Measurements from ENCODE around the gene LONRF2. TPM values are rescaled to one million over a fixed set of nuclear protein-coding genes. Genes with fewer than 3 reads are reported as not detected.

LONRF2 gene
- total RNA-seq, 5 donors from 2014 or later (not counting 1 experiment from before 2014, with no cell fraction given) = 0.19 to 0.30 (median 0.29) TPM; not detected in 1

GRCh38 chr2:100278501-100278900, 43.8 kb downstream of the LONRF2 start:
- no peak overlapping the region for H3K27ac ChIP-seq (ENCODE audit: low read length)
- no peaks in the 10 kb centered on the region for H3K9me3 Mint-ChIP-seq
- H3K27ac Mint-ChIP-seq = no peak overlapping the region
- H3K4me3 Mint-ChIP-seq = no peak overlapping the region
- no peaks in the 10 kb centered on the region for H3K4me1 ChIP-seq (ENCODE audit: control insufficient read depth in 1 of 2, extremely low read depth in 1 of 2, insufficient read depth in 2 of 2, low read length in 2 of 2)
- no peak for ATAC-seq (replicated peaks in 1 of 4)
- 86% methylated on average over 12 of the region's 12 CpGs for whole genome bisulfite sequencing (ENCODE audit: insufficient coverage)
- no peaks in the 10 kb centered on the region for H3K9me3 ChIP-seq
- ChIA-PET CTCF (no interaction called here), POLR2A (no interaction called here)
- H3K36me3 ChIP-seq (ENCODE audit: control insufficient read depth in 2 of 2, extremely low read depth in 1 of 2, insufficient read depth in 1 of 2, low read length in 1 of 2) = no peaks in the 10 kb centered on the region
- peaks cover 0 to 4% (median 0%) of the 10 kb centered on the region in 3 donors for H3K4me1 Mint-ChIP-seq
- no peak overlapping the region for H3K4me3 ChIP-seq (ENCODE audit: control insufficient read depth in 1 of 2, extremely low read depth in 1 of 2, low read length in 1 of 2)
- H3K36me3 Mint-ChIP-seq = no peaks in the 10 kb centered on the region
- peaks cover 9 to 38% of the 10 kb centered on the region in 2 donors for H3K27me3 Mint-ChIP-seq
- H3K27me3 ChIP-seq (replicated peaks in 1 of 2; ENCODE audit: control insufficient read depth in 2 of 2, extremely low read depth in 1 of 2, insufficient read depth in 2 of 2, low read length in 1 of 2) = peaks cover 0 to 11% of the 10 kb centered on the region in 2 experiments
- no peak for DNase-seq

DNA sequence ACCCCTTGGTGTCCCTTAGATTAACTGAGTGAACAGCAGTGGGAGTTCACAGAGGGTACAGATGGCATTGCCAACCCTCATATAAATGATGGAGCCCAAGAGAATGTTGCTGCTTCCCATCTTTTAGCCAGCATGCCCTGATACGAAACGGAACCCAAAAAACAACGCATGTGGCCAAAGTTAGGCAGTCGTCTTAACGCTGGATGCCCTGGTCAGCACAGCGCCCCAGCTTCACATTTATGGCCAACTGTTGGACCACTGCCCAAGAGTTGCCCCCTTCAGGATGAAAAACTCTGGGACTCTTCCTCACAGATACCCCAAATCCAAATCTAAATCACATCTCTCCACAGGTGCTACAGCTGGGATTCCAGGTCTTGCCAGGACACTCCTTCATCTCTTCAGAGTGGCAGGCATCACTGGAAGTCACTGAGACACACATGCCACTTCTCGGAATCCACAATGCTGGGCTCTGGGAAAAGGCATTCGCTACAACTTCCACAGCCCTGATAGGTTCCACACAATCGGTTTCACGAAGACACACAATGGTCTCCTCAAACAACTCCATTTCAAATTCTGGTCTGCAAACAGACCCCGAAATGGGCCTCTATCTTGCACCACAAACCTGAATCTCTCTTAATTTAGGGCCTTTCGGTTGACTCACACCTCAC, 44.6 kb downstream of the LONRF2 start:
- ATAC-seq (replicated peaks in 1 of 4) (no peak), DNase-seq (no peak)
- Histone ChIP-seq H3K4me1 (ENCODE audit: control insufficient read depth in 1 of 2, extremely low read depth in 1 of 2, insufficient read depth in 2 of 2, low read length in 2 of 2) (no peaks in the 10 kb centered on the region), H3K27me3 (replicated peaks in 1 of 2; ENCODE audit: control insufficient read depth in 2 of 2, extremely low read depth in 1 of 2, insufficient read depth in 2 of 2, low read length in 1 of 2) (peaks cover 0 to 11% of the 10 kb centered on the region in 2 experiments), H3K27ac (ENCODE audit: low read length) (no peak overlapping the region), H3K4me3 (ENCODE audit: control insufficient read depth in 1 of 2, extremely low read depth in 1 of 2, low read length in 1 of 2) (no peak overlapping the region), H3K36me3 (ENCODE audit: control insufficient read depth in 2 of 2, extremely low read depth in 1 of 2, insufficient read depth in 1 of 2, low read length in 1 of 2) (no peaks in the 10 kb centered on the region), H3K9me3 (no peaks in the 10 kb centered on the region)
- ChIA-PET CTCF (interaction anchor here in 1 of 2 donors (1.1 kb wide), 1 partner anchor 16 kb away, joined by 3 read pairs; no protein-coding TSS in a partner anchor), POLR2A (no interaction called here)
- no peak overlapping the region for H3K4me3 Mint-ChIP-seq
- no peaks in the 10 kb centered on the region for H3K36me3 Mint-ChIP-seq
- H3K4me1 Mint-ChIP-seq = peaks cover 0 to 4% (median 0%) of the 10 kb centered on the region in 3 donors
- peaks cover 9 to 38% of the 10 kb centered on the region in 2 donors for H3K27me3 Mint-ChIP-seq
- no peaks in the 10 kb centered on the region for H3K9me3 Mint-ChIP-seq
- 93% methylated on average over 11 of the region's 12 CpGs for WGBS (ENCODE audit: insufficient coverage)
- H3K27ac Mint-ChIP-seq = no peak overlapping the region

- Mint-ChIP-seq H3K9me3 (no peaks in the 10 kb centered on the region), H3K4me3 (no peak overlapping the region), H3K4me1 (peaks cover 0 to 4% (median 0%) of the 10 kb centered on the region in 3 donors), H3K36me3 (no peaks in the 10 kb centered on the region), H3K27ac (no peak overlapping the region), H3K27me3 (peaks cover 6 to 38% of the 10 kb centered on the region in 2 donors)
- H3K4me1 ChIP-seq (ENCODE audit: control insufficient read depth in 1 of 2, extremely low read depth in 1 of 2, insufficient read depth in 2 of 2, low read length in 2 of 2) = no peaks in the 10 kb centered on the region
- no peak overlapping the region for H3K4me3 ChIP-seq (ENCODE audit: control insufficient read depth in 1 of 2, extremely low read depth in 1 of 2, low read length in 1 of 2)
- no peak for ATAC-seq (replicated peaks in 1 of 4)
- WGBS (ENCODE audit: insufficient coverage) = 83% methylated on average over 4 of the region's 4 CpGs
- H3K27me3 ChIP-seq (replicated peaks in 1 of 2; ENCODE audit: control insufficient read depth in 2 of 2, extremely low read depth in 1 of 2, insufficient read depth in 2 of 2, low read length in 1 of 2) = peaks cover 0 to 11% of the 10 kb centered on the region in 2 experiments
- H3K36me3 ChIP-seq (ENCODE audit: control insufficient read depth in 2 of 2, extremely low read depth in 1 of 2, insufficient read depth in 1 of 2, low read length in 1 of 2) = no peaks in the 10 kb centered on the region
- CTCF ChIA-PET = interaction anchor here in 1 of 2 donors (1.1 kb wide), 1 partner anchor 15 kb away, joined by 3 read pairs; no protein-coding TSS in a partner anchor
- DNase-seq = no peak
- no peak overlapping the region for H3K27ac ChIP-seq (ENCODE audit: low read length)
- POLR2A ChIA-PET = no interaction called here
- no peaks in the 10 kb centered on the region for H3K9me3 ChIP-seq
Measured at GRCh38 chr2:100276716-100277115, 45.6 kb downstream of the LONRF2 start.

DNA sequence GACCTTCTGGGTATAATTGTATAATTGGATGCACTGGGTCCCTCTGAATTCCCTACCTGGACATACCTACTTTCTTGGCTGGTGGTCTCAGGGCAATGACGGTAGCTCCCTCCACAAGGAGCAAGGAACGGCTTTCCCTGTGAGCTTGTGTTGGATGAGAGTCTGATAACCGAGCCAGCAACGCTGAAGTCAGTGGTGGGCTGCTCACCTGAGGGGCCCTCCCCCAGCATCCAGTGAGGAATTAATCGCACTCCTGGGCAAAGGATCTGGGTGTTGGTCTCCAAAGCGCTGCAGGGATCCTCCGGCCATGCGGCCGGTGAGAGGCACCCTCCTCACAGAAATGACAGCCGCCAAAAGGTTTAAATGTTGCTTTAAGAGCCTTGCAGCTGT, 47.1 kb downstream of the LONRF2 start:
- no peaks in the 10 kb centered on the region for H3K36me3 Mint-ChIP-seq
- ChIA-PET CTCF (no interaction called here), POLR2A (no interaction called here)
- peaks cover 0 to 4% (median 0%) of the 10 kb centered on the region in 3 donors for H3K4me1 Mint-ChIP-seq
- H3K9me3 Mint-ChIP-seq = peaks cover 0 to 4% (median 0%) of the 10 kb centered on the region in 3 donors
- no peak overlapping the region for H3K4me3 ChIP-seq (ENCODE audit: control insufficient read depth in 1 of 2, extremely low read depth in 1 of 2, low read length in 1 of 2)
- H3K4me3 Mint-ChIP-seq = no peak overlapping the region
- H3K27me3 ChIP-seq (replicated peaks in 1 of 2; ENCODE audit: control insufficient read depth in 2 of 2, extremely low read depth in 1 of 2, insufficient read depth in 2 of 2, low read length in 1 of 2) = peaks cover 0 to 14% of the 10 kb centered on the region in 2 experiments
- H3K36me3 ChIP-seq (ENCODE audit: control insufficient read depth in 2 of 2, extremely low read depth in 1 of 2, insufficient read depth in 1 of 2, low read length in 1 of 2) = no peaks in the 10 kb centered on the region
- 73% methylated on average over 6 of the region's 10 CpGs for WGBS (ENCODE audit: insufficient coverage)
- no peak overlapping the region for H3K27ac Mint-ChIP-seq
- no peak for DNase-seq
- no peaks in the 10 kb centered on the region for H3K4me1 ChIP-seq (ENCODE audit: control insufficient read depth in 1 of 2, extremely low read depth in 1 of 2, insufficient read depth in 2 of 2, low read length in 2 of 2)
- H3K27me3 Mint-ChIP-seq = peaks cover 6 to 35% of the 10 kb centered on the region in 2 donors
- no peaks in the 10 kb centered on the region for H3K9me3 ChIP-seq
- H3K27ac ChIP-seq (ENCODE audit: low read length) = no peak overlapping the region
- ATAC-seq (replicated peaks in 1 of 4) = no peak

DNA sequence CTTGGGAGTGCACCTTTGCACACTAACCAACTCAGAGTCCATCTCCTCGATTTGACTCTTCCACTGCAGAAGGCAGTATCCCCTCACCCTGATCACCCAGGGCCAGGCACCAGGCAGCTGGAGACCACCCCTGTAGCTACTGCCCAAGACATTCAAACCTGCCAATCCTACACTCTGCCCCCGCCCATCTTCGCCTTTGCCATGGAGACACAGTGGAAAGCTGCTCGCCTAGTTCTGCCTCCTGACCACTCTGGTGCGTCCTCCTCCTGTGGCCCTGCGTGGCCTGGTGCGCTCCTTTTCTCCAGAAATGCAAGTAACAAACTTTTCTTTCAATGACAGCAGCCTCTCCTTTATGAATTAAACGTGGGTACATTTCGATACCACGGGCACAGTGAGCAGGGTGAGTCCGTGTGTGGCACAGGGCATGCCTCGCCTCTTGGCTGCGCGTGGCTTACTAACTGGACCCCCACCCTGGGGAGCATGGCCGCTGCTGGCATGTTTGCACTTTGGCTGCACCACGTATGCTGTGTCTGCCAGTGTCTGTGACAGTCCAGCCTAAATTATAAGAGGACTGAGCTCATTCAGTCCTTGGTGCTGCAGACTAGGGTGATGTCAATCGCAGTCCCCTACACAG, 47.6 kb downstream of the LONRF2 start:
- ChIA-PET CTCF (interaction anchor here in 1 of 2 donors (0.5 kb wide), 1 partner anchor 15 kb away, joined by 9 read pairs; no protein-coding TSS in a partner anchor), POLR2A (no interaction called here)
- Mint-ChIP-seq H3K27me3 (peaks cover 6 to 30% of the 10 kb centered on the region in 2 donors), H3K36me3 (no peaks in the 10 kb centered on the region), H3K9me3 (peaks cover 0 to 4% (median 0%) of the 10 kb centered on the region in 3 donors), H3K4me3 (no peak overlapping the region), H3K4me1 (peaks cover 0 to 4% (median 0%) of the 10 kb centered on the region in 3 donors), H3K27ac (no peak overlapping the region)
- ATAC-seq (replicated peaks in 1 of 4) = no peak
- Histone ChIP-seq H3K9me3 (no peaks in the 10 kb centered on the region), H3K27ac (ENCODE audit: low read length) (no peak overlapping the region), H3K4me1 (ENCODE audit: control insufficient read depth in 1 of 2, extremely low read depth in 1 of 2, insufficient read depth in 2 of 2, low read length in 2 of 2) (no peaks in the 10 kb centered on the region), H3K4me3 (ENCODE audit: control insufficient read depth in 1 of 2, extremely low read depth in 1 of 2, low read length in 1 of 2) (no peak overlapping the region), H3K27me3 (replicated peaks in 1 of 2; ENCODE audit: control insufficient read depth in 2 of 2, extremely low read depth in 1 of 2, insufficient read depth in 2 of 2, low read length in 1 of 2) (peaks cover 0 to 14% of the 10 kb centered on the region in 2 experiments), H3K36me3 (ENCODE audit: control insufficient read depth in 2 of 2, extremely low read depth in 1 of 2, insufficient read depth in 1 of 2, low read length in 1 of 2) (no peaks in the 10 kb centered on the region)
- DNase-seq = no peak
- 92% methylated on average over 14 of the region's 17 CpGs for WGBS (ENCODE audit: insufficient coverage)

- WGBS (ENCODE audit: insufficient coverage) = 45% methylated on average over 4 of the region's 6 CpGs
- Mint-ChIP-seq H3K4me1 (peaks cover 0 to 4% (median 0%) of the 10 kb centered on the region in 3 donors), H3K36me3 (no peaks in the 10 kb centered on the region), H3K27ac (no peak overlapping the region), H3K9me3 (peaks cover 0 to 4% (median 0%) of the 10 kb centered on the region in 3 donors), H3K27me3 (peaks cover 3 to 25% of the 10 kb centered on the region in 2 donors), H3K4me3 (no peak overlapping the region)
- no peak overlapping the region for H3K27ac ChIP-seq (ENCODE audit: low read length)
- peaks cover 0 to 11% of the 10 kb centered on the region in 2 experiments for H3K27me3 ChIP-seq (replicated peaks in 1 of 2; ENCODE audit: control insufficient read depth in 2 of 2, extremely low read depth in 1 of 2, insufficient read depth in 2 of 2, low read length in 1 of 2)
- ChIA-PET POLR2A (no interaction called here), CTCF (no interaction called here)
- ATAC-seq (replicated peaks in 1 of 4) (peak in 2 of 4 experiments; percentile 26 to 35), DNase-seq (no peak)
- no peaks in the 10 kb centered on the region for H3K9me3 ChIP-seq
- H3K4me1 ChIP-seq (ENCODE audit: control insufficient read depth in 1 of 2, extremely low read depth in 1 of 2, insufficient read depth in 2 of 2, low read length in 2 of 2) = no peaks in the 10 kb centered on the region
- H3K4me3 ChIP-seq (ENCODE audit: control insufficient read depth in 1 of 2, extremely low read depth in 1 of 2, low read length in 1 of 2) = no peak overlapping the region
- H3K36me3 ChIP-seq (ENCODE audit: control insufficient read depth in 2 of 2, extremely low read depth in 1 of 2, insufficient read depth in 1 of 2, low read length in 1 of 2) = no peaks in the 10 kb centered on the region
Measured at GRCh38 chr2:100274076-100274475, 48.2 kb downstream of the LONRF2 start.
